Epithelial cell of proximal tubule (primary cell): ENCODE measurements around the gene GTF2F2. TPM values are rescaled to one million over a fixed set of nuclear protein-coding genes. Genes with fewer than 3 reads are reported as not detected.

ENCODE experiments used
- DNase-seq: peaks from one replicate; pipeline ENCODE4 v3.0.0-alpha.2; 2011; ENCODE audit warnings: low read depth
- H3K4me3 ChIP-seq: 2 replicates; pipeline ENCODE4 v1.5.1; 2011; ENCODE audit warnings: low read depth, mild to moderate bottlenecking, low read length
- total RNA-seq: library from RNA; depleted of rRNA; stranded (reverse); fragments of >200 nt; gene quantifications from 2 replicates; pipeline ENCODE4 v1.2.3, GENCODE V29; 2015
- TF ChIP-seq, protein P1 (sequence below): conservative IDR thresholded peaks from 2 replicates; pipeline ENCODE4 v1.5.1; 2012; ENCODE audit warnings: low read depth, mild to moderate bottlenecking, low read length

The GTF2F2 gene
- total RNA-seq, 1 donor from 2014 or later: 47.9 TPM

- H3K4me3 ChIP-seq: no peak overlapping the region
- TF ChIP-seq, protein P1, sequence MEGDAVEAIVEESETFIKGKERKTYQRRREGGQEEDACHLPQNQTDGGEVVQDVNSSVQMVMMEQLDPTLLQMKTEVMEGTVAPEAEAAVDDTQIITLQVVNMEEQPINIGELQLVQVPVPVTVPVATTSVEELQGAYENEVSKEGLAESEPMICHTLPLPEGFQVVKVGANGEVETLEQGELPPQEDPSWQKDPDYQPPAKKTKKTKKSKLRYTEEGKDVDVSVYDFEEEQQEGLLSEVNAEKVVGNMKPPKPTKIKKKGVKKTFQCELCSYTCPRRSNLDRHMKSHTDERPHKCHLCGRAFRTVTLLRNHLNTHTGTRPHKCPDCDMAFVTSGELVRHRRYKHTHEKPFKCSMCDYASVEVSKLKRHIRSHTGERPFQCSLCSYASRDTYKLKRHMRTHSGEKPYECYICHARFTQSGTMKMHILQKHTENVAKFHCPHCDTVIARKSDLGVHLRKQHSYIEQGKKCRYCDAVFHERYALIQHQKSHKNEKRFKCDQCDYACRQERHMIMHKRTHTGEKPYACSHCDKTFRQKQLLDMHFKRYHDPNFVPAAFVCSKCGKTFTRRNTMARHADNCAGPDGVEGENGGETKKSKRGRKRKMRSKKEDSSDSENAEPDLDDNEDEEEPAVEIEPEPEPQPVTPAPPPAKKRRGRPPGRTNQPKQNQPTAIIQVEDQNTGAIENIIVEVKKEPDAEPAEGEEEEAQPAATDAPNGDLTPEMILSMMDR: no peak
- no peak for DNase-seq
Observed at GRCh38 chr13:45215392-45216077, 95.2 kb downstream of the GTF2F2 start.

DNA sequence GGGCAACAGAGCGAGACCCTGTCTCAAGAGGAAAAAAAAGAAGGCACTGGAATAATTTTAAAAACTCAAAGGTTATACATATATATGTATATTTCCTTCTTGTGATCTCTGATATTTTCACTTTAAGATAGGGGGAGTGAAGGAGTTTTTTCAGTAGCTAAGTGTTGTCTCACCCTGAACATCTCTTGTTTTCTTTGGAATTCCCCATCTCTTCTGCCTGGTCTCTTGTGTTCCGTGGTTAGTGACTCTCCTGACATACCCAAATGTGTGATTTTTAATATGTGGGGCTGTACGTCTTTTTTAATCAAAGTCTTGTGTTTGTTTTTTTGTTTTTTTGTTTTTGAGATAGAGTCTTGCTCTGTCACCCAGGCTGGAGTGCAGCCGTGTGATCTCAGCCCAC is 95.9 kb downstream of the GTF2F2 start:
- no peak overlapping the region for H3K4me3 ChIP-seq
- no peak for DNase-seq
- TF ChIP-seq, protein P1: no peak

DNA sequence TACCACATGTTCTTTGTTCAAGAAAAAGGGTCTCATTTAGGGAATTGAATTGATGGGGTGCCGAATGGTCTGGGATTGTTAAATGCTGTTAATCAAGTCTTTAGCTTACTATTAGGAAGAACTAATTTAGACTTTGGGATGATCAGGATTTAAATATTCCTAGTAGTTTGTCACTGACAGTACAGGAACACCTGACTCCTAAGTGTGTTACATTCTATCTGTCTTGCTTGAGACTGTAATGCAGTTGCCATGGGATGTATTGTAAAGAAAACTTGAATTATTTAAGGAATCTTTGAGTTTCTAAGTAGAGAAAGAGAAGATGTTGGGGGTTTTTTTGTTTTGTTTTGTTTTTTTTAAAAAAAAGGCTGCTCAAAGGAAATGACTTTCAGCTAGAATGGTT is 98.4 kb downstream of the GTF2F2 start:
- H3K4me3 ChIP-seq: no peak overlapping the region
- no peak for DNase-seq
- TF ChIP-seq, protein P1: no peak

DNA sequence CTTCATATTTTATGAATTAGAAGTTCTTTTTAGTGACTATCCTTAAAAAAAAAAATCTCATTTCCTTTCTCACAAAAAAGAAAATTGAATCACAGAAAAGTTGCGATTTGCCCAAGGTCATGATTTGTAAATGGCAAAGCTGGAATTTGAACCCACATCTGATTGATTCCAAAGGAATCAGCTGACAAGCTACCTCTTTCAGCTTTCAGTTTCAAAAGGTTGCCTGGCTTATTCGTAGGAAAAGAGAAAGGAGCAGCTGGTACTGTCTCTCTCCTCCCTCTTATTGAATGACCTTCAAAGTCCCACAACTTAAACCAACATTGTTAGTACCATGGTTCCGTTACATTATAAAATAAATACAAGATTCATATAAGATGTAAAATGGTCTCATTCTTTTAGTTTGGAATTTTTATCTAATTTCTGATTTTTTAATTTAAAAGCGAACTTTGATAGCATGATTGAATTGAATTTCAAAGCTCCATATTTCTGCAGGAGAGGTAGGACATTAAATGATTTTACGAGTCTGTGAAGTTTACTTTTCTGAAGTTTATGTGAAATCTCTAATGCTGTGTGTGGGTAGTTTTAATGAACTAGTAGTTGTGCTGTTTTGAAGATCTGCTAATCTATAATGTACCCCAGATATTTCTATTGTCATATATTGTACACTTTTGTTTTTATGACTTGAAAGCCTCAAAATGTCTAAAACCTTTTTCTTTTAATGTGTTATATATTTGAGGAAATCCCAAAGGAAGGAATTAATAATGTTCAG is 99.0 kb downstream of the GTF2F2 start:
- DNase-seq: no peak
- H3K4me3 ChIP-seq: no peak overlapping the region
- TF ChIP-seq, protein P1: no peak

DNA sequence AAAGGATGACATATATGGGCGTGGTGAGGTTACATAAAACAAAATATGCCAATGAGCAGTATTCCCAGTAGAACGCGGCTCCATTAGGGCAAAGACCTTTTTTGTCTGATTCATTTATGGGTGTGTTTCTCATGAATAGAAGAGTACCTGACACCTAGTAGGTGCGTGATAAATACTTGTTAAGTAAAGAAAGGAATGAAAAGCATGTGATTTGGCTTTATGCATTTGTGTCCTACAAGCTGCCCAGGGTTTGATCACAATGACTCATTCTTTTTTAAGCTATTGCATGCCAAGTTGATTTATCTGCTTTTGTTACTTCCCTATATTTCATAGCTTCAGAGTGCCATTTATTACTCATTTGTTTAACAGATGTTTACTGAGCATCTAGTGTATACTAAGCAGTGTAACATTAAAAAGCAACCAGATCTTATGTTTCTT is 99.6 kb downstream of the GTF2F2 start:
- DNase-seq: peak; percentile 68
- no peak overlapping the region for H3K4me3 ChIP-seq
- TF ChIP-seq, protein P1: no peak

GRCh38 chr13:45220403-45220802 is 100.1 kb downstream of the GTF2F2 start:
- no peak for DNase-seq
- TF ChIP-seq, protein P1: no peak
- H3K4me3 ChIP-seq: no peak overlapping the region
